Ascending aorta (tissue), 2 donors: ENCODE data around the gene ANKRD11. TPM values are rescaled to one million over a fixed set of nuclear protein-coding genes. Genes with fewer than 3 reads are reported as not detected.

Experiments
- DNase-seq, 2 donors: peaks; one replicate each; pipeline ENCODE4 v3.0.0-alpha.2; 2019; ENCODE audit warnings: low spot score in 2 of 2
- H3K27ac ChIP-seq, 2 donors: fragments of 200-600 bp; sonication (generic); one replicate each; pipeline ENCODE4 v1.5.1; 2016 to 2017; ENCODE audit warnings: mild to moderate bottlenecking in 1 of 2
- H3K27me3 ChIP-seq: fragments of 200-600 bp; sonication (generic); one replicate; pipeline ENCODE4 v1.5.1; 2017
- H3K36me3 ChIP-seq, 2 donors: fragments of 200-600 bp; sonication (generic); one replicate each; pipeline ENCODE4 v1.5.1; 2016
- H3K4me1 ChIP-seq, 2 donors: fragments of 200-600 bp; sonication (generic); one replicate each; pipeline ENCODE4 v1.5.1; 2016 to 2017; ENCODE audit warnings: mild to moderate bottlenecking in 1 of 2
- H3K4me3 ChIP-seq, 2 donors: fragments of 200-600 bp; sonication (generic); one replicate each; pipeline ENCODE4 v1.5.1; 2016 to 2017; ENCODE audit warnings: mild to moderate bottlenecking in 1 of 2
- H3K9me3 ChIP-seq, 2 donors: fragments of 200-600 bp; sonication (generic); one replicate each; pipeline ENCODE4 v1.5.1; 2016
- intact Hi-C: fragments of 100-400 bp; cut with DNase I; formaldehyde crosslinking; loops from one replicate; pipeline ENCODE4 v1.15.1; 2023
- total RNA-seq: library from RNA; depleted of rRNA; stranded (reverse); fragments of >200 nt; gene quantifications from one replicate; pipeline ENCODE4 v1.1.0, GENCODE V29; 2016
- TF ChIP-seq, protein P1 (sequence below), 3 experiments: fragments of 200-600 bp in 2 of 3; fragments of 450-650 bp in 1 of 3; sonication (generic) in 2 of 3; IDR thresholded peaks; one replicate each; pipeline ENCODE4 v1.5.1; 2016 to 2019; ENCODE audit warnings: antibody characterized with exemption in 3 of 3, mild to moderate bottlenecking in 1 of 3, moderate library complexity in 1 of 3

The ANKRD11 gene
- total RNA-seq, 1 donor from 2014 or later = 124 TPM

- Histone ChIP-seq H3K27ac (no peak overlapping the region), H3K27me3 (no peaks in the 10 kb centered on the region), H3K36me3 (peaks cover 0 to 3% of the 10 kb centered on the region in 2 donors), H3K9me3 (no peaks in the 10 kb centered on the region), H3K4me1 (no peaks in the 10 kb centered on the region), H3K4me3 (no peak overlapping the region)
- TF ChIP-seq, protein P1, sequence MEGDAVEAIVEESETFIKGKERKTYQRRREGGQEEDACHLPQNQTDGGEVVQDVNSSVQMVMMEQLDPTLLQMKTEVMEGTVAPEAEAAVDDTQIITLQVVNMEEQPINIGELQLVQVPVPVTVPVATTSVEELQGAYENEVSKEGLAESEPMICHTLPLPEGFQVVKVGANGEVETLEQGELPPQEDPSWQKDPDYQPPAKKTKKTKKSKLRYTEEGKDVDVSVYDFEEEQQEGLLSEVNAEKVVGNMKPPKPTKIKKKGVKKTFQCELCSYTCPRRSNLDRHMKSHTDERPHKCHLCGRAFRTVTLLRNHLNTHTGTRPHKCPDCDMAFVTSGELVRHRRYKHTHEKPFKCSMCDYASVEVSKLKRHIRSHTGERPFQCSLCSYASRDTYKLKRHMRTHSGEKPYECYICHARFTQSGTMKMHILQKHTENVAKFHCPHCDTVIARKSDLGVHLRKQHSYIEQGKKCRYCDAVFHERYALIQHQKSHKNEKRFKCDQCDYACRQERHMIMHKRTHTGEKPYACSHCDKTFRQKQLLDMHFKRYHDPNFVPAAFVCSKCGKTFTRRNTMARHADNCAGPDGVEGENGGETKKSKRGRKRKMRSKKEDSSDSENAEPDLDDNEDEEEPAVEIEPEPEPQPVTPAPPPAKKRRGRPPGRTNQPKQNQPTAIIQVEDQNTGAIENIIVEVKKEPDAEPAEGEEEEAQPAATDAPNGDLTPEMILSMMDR (IDR thresholded peaks at IDR 0.05) = no peak
- no peak for DNase-seq
- intact Hi-C loops = no loop called here
These were observed 8.5 kb upstream of the ANKRD11 start for GRCh38 chr16:89498839-89499238.

DNA sequence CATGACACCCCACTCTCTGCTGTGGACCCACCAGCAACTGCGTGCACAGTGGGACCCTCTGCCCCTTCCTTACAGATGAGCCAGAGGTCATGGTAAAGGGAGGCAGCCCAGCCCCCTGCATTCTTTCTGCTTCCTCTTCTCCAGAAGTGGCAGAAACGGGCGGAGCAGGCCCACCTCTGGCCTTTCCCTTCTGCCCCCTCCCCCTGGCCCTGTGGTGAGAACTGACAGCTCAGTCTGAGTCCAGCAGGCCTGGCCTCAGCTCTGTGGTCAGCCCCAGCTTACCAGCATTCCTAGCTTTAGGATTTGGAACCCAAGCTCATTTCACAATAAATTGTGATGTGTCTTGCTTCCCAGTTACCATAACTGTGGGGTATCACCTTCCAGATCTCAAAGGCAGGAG is 4.8 kb upstream of the ANKRD11 start:
- Histone ChIP-seq H3K27me3 (no peaks in the 10 kb centered on the region), H3K4me3 (no peak overlapping the region), H3K9me3 (no peaks in the 10 kb centered on the region), H3K4me1 (peaks cover 6 to 11% of the 10 kb centered on the region in 2 donors), H3K36me3 (peaks cover 0 to 3% of the 10 kb centered on the region in 2 donors), H3K27ac (no peak overlapping the region)
- TF ChIP-seq, protein P1 (IDR thresholded peaks at IDR 0.05) = no peak
- intact Hi-C loops = no loop called here
- no peak for DNase-seq

DNA sequence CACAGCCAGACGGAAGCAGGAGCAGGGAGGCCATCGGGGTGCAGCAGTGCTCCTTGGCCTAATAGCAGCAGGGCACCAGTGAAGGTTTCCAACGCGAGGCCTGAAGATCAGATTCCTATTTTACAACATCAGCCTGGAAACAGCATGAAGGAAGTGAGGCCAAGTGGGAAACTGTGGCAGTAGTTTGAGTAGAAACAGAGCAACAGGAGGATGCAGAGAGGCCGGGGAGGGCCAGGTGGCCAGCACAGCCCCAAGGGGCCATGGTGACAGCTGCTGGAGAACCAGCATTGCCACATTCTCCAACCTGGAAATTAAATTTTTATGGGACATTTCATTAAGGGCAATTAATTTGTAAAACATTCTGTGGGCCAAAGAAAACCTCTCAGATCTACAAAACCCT is 3.4 kb upstream of the ANKRD11 start:
- Histone ChIP-seq H3K4me1 (peaks cover 7 to 13% of the 10 kb centered on the region in 2 donors), H3K36me3 (peaks cover 0 to 2% of the 10 kb centered on the region in 2 donors), H3K4me3 (no peak overlapping the region), H3K9me3 (no peaks in the 10 kb centered on the region), H3K27ac (no peak overlapping the region), H3K27me3 (no peaks in the 10 kb centered on the region)
- intact Hi-C loops = loop anchor here (5.0 kb wide), 2 partner anchors 161 to 379 kb away; partner anchors contain the start of gene TCF25
- TF ChIP-seq, protein P1 (IDR thresholded peaks at IDR 0.05) = no peak
- DNase-seq = no peak

DNA sequence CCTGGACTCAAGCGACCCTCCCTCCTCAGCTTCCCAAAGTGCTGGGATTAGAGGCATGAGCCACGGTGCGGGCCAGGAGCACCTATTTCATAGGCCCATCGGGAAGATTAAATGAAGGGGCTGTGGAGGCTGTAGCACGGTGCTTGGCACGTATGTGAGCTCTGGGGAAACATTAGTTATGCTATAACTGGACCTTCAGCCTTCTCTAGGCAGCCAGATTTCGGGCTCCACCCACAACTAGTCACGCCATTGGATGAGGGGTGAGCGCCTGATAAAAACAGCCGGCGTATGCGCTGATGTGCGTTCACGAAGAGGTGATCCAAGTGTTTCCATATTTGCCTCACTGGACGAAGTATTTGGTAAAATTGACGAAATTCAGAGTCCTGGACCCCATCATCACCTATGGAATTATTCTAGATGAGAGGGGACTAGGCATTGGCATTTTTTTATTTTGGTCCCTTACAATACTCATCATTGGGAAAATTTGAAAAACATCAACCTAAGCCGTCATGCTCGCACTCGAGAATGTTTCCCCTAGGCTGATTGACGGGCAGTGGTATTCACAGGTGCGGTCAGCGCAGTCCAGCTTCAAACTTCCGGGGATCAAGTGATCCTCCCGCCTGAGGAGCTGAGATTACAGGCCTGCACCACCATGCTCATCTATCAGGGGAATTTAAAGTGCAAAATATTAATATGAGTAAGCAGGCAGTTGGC is 1.8 kb upstream of the ANKRD11 start:
- no peaks in the 10 kb centered on the region for H3K27me3 ChIP-seq
- DNase-seq = no peak
- TF ChIP-seq, protein P1 (IDR thresholded peaks at IDR 0.05) = no peak
- peaks cover 9 to 28% of the 10 kb centered on the region in 2 donors for H3K4me1 ChIP-seq
- H3K9me3 ChIP-seq = no peaks in the 10 kb centered on the region
- peak overlapping the region in 1 of 2 donors; percentile 95 for H3K4me3 ChIP-seq
- intact Hi-C loops = loop anchor here (2.0 to 5.0 kb wide), 6 partner anchors 69 to 635 kb away; partner anchors contain the start of genes GALNS, TCF25 and TRAPPC2L
- no peaks in the 10 kb centered on the region for H3K36me3 ChIP-seq
- peak overlapping the region; percentile 97 to 98 for H3K27ac ChIP-seq

- Histone ChIP-seq H3K27ac (peak overlapping the region; percentile 97 to 98), H3K4me1 (peaks cover 9 to 32% of the 10 kb centered on the region in 2 donors), H3K9me3 (no peaks in the 10 kb centered on the region), H3K4me3 (peak overlapping the region; percentile 95), H3K27me3 (no peaks in the 10 kb centered on the region), H3K36me3 (no peaks in the 10 kb centered on the region)
- intact Hi-C loops = loop anchor here (2.0 to 5.0 kb wide), 6 partner anchors 69 to 635 kb away; partner anchors contain the start of genes GALNS, TCF25 and TRAPPC2L
- TF ChIP-seq, protein P1 (IDR thresholded peaks at IDR 0.05) = no peak
- no peak for DNase-seq
These were observed 993 bp upstream of the ANKRD11 start for GRCh38 chr16:89491238-89491869.
